Coronary artery (tissue), 2 donors: ENCODE data around the gene POC1A.

ENCODE experiments used
- DNase-seq: peaks from one replicate; pipeline ENCODE4 v3.0.0-alpha.2; 2017; ENCODE audit warnings: low spot score
- H3K27ac ChIP-seq, 2 donors: fragments of 200-600 bp; sonication (generic); one replicate each; pipeline ENCODE4 v1.5.1; 2016 to 2019
- H3K4me3 ChIP-seq: fragments of 200-600 bp; sonication (generic); 2 replicates; pipeline ENCODE4 v1.5.1; 2016; ENCODE audit warnings: mild to moderate bottlenecking, moderate library complexity
- TF ChIP-seq, protein P1 (sequence below): fragments of 200-600 bp; sonication (generic); IDR thresholded peaks from one replicate; pipeline ENCODE4 v1.5.1; 2019; ENCODE audit warnings: antibody characterized with exemption

The POC1A gene

DNA sequence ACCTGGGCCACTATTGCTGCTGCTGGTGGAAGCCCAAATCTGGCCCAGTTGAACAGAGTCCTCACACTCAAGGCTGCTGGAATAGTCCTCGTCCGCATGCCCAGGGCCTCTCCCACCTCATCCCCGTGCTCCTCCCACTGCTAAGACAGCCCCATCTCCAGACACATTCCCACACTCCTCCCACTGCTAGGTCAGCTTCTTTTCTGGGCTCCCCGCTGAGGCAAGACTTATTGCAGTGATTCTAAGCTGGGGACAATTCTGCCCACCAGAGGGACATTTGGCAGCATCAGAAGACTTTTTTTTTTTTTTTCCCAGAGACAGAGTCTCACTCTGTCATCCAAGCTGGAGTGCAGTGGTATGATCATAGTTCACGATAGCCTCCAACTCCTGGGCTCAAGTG, 35.1 kb downstream of the POC1A start:
- TF ChIP-seq, protein P1, sequence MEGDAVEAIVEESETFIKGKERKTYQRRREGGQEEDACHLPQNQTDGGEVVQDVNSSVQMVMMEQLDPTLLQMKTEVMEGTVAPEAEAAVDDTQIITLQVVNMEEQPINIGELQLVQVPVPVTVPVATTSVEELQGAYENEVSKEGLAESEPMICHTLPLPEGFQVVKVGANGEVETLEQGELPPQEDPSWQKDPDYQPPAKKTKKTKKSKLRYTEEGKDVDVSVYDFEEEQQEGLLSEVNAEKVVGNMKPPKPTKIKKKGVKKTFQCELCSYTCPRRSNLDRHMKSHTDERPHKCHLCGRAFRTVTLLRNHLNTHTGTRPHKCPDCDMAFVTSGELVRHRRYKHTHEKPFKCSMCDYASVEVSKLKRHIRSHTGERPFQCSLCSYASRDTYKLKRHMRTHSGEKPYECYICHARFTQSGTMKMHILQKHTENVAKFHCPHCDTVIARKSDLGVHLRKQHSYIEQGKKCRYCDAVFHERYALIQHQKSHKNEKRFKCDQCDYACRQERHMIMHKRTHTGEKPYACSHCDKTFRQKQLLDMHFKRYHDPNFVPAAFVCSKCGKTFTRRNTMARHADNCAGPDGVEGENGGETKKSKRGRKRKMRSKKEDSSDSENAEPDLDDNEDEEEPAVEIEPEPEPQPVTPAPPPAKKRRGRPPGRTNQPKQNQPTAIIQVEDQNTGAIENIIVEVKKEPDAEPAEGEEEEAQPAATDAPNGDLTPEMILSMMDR = no peak
- DNase-seq = no peak
- Histone ChIP-seq H3K4me3 (no peak overlapping the region), H3K27ac (no peak overlapping the region)

DNA sequence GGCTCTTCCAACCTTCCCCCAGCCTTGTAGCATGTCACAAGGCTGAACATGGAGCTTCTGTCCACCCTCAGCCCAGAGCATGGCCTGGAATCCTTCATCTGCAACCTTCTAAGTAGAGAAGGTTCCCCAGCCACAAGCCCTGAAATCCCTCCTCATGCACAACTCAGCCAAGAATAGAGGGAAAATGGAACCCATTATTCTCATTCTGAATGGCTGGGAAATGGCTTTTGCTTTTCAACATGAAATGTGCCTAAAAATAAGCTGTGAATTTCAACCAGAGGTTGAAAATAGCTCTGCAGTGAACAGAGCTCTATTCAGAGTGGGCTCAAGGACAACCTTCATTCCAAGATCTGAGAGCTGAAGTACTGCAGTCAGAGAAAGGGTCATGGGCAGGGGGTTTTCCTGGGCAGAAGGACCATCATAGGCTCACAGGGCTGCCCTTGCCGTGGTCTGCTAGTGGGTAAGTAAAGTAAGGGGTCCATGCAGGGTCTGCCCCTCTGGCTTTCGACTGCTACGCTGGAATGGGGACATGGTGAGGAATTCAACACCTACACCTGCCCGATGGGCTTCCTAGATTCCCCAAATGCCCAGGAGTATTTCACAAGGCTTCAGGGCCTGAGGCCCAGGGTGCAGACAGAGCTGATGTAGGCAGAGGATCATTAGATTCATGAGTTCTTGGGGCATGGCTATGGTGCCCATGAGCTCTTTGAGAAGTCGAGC, 35.9 kb downstream of the POC1A start:
- DNase-seq = no peak
- Histone ChIP-seq H3K4me3 (no peak overlapping the region), H3K27ac (no peak overlapping the region)
- TF ChIP-seq, protein P1 = no peak

DNA sequence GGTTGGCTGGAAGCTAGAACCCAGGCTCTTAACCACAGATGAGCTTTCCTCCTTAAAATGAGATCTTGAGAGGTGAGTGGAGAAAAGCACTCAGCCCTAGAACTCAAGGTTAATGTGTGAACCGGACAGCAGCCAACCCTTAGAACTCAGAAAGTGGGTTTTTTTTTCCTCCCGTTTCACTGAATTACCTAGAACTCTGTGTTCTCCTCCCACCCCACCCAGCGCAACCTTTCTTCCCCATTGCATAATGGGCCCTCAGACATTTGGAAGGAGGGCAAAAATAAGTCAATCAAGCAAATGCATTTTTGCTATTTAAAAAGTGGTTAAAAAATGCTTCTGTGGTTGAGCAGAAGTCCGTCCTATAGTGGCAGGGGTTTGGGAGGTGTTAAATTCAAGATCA, 36.7 kb downstream of the POC1A start:
- DNase-seq = no peak

DNA sequence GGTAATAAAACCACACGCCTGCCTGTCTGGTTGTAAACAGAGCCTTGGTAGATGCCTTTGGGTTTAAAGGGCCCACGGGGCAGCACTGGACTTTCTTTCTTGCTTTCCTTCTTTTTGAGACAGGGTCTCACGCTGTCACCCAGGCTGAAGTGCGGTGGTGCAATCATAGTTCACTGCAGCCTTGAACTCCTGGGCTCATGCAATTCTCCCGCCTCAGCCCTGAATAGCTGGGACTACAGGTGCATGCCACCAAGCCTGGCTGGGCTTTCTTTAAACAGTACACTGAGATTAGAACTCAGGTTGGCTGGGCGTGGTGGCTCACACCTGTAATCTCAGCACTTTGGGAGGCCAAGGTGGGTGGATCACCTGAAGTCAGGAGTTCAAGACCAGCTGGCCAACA, 42.2 kb downstream of the POC1A start:
- H3K4me3 ChIP-seq = no peak overlapping the region
- H3K27ac ChIP-seq = no peak overlapping the region
- no peak for DNase-seq

More for the DNA sequence above, 36.7 kb downstream of the POC1A start:
- no peak overlapping the region for H3K4me3 ChIP-seq
- TF ChIP-seq, protein P1 = no peak
- no peak overlapping the region for H3K27ac ChIP-seq

DNA sequence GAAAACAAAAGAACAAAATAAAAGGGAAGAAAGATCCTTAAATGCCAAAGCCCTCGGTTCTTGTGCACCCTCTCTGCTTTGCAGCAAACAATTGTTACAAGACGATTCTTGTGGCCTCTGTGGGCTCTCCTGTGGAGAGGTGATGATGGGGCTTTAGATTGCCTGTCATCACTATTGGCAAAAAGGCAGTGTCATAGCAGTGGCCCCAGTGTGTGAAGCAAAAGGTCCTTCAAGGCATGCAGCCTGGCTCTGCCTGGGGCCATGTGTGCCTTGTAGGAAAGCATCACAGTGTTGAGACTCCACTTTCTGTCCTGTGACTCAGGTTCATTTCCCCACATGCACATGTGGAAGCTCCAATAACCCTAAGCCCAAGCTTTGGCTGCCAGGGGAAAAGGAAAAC, 43.7 kb downstream of the POC1A start:
- no peak for DNase-seq
- Histone ChIP-seq H3K27ac (no peak overlapping the region), H3K4me3 (no peak overlapping the region)
- TF ChIP-seq, protein P1 = no peak

More for the DNA sequence above, 42.2 kb downstream of the POC1A start:
- TF ChIP-seq, protein P1 = no peak

DNA sequence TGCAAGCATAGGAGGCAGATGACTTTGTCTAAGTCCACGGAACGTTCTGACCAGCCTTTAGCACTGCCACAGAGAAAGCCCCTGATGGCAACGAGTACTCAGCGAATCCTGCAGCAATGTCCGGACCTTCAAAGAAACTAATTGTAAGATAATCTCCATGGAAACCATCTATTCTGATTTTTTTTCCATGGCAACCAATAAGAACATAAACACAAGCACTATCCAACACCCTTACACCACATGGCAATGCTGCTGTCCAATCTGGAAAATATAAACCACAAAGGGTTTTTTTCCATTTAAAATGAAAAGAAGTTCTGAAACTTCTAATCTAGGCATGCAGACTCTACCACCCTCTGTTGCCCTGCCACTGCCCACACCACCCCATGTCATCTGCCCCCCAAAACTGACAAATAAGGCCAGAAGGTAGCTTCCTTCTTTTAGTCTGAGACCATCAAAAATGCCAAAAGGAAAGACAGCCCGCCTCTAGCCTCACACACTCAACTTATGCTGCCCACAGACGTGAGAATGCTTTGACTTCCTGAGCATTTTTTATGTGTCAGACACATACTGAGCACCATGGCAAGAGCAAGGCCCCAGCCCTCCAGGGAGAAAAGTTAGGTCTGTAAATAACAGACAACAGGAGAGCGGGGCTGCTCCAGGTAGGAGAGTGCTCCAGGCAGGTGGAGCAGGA, 44.5 kb downstream of the POC1A start:
- no peak overlapping the region for H3K4me3 ChIP-seq
- no peak for DNase-seq
- TF ChIP-seq, protein P1 = no peak
- no peak overlapping the region for H3K27ac ChIP-seq
